Hepatocyte (in vitro differentiated cells): ENCODE results near the gene HMGXB3. TPM values are rescaled to one million over a fixed set of nuclear protein-coding genes. Genes with fewer than 3 reads are reported as not detected.
"Not testable (repeated sequence)": the region's sequence is repeated elsewhere in the genome, so short reads cannot be mapped to it uniquely, and the experiment has no call there.

Experiments
- DNase-seq: peaks from one replicate; pipeline ENCODE4 v3.0.0-alpha.2; 2016; ENCODE audit warnings: low spot score
- H2AFZ ChIP-seq: fragments of 200-600 bp; sonication (generic); 2 replicates; pipeline ENCODE4 v1.6.0; 2016; ENCODE audit warnings: antibody characterized with exemption, mild to moderate bottlenecking
- H3K27ac ChIP-seq: fragments of 200-600 bp; sonication (generic); 2 replicates; pipeline ENCODE4 v1.5.1; 2016; ENCODE audit warnings: mild to moderate bottlenecking
- H3K27me3 ChIP-seq: fragments of 200-600 bp; sonication (generic); 2 replicates; pipeline ENCODE4 v1.6.1; 2016
- H3K36me3 ChIP-seq: fragments of 200-600 bp; sonication (generic); replicated peaks from 2 replicates; pipeline ENCODE4 v1.5.1; 2016; ENCODE audit warnings: low read depth; ENCODE audit not compliant: insufficient read depth
- H3K4me1 ChIP-seq: fragments of 200-600 bp; sonication (generic); 2 replicates; pipeline ENCODE4 v1.5.1; 2016; ENCODE audit warnings: mild to moderate bottlenecking, moderate library complexity; ENCODE audit not compliant: insufficient read depth
- H3K4me2 ChIP-seq: fragments of 200-600 bp; sonication (generic); 2 replicates; pipeline ENCODE4 v1.6.0; 2016
- H3K4me3 ChIP-seq: fragments of 200-600 bp; sonication (generic); 2 replicates; pipeline ENCODE4 v1.5.1; 2016; ENCODE audit warnings: mild to moderate bottlenecking
- H3K79me2 ChIP-seq: fragments of 200-600 bp; sonication (generic); 2 replicates; pipeline ENCODE4 v1.6.0; 2017; ENCODE audit warnings: mild to moderate bottlenecking
- H3K9me2 ChIP-seq: fragments of 200-600 bp; sonication (generic); replicated peaks from 2 replicates; pipeline ENCODE4 v1.6.0; 2017; ENCODE audit warnings: mild to moderate bottlenecking; ENCODE audit not compliant: insufficient read depth
- H3K9me3 ChIP-seq: fragments of 200-600 bp; sonication (generic); 2 replicates; pipeline ENCODE4 v1.5.1; 2016; ENCODE audit warnings: low read depth, mild to moderate bottlenecking
- H4K20me1 ChIP-seq: fragments of 200-600 bp; sonication (generic); 2 replicates; pipeline ENCODE4 v1.6.0; 2016; ENCODE audit warnings: mild to moderate bottlenecking; ENCODE audit not compliant: insufficient read depth, poor library complexity, severe bottlenecking
- EZH2 ChIP-seq: fragments of 200-600 bp; sonication (generic); IDR thresholded peaks from 2 replicates; pipeline ENCODE4 v1.6.1; 2016; ENCODE audit warnings: antibody characterized with exemption, mild to moderate bottlenecking, borderline replicate concordance
- EZH2phosphoT487 ChIP-seq: fragments of 200-600 bp; sonication (generic); IDR thresholded peaks from one replicate; pipeline ENCODE4 v1.6.1; 2018; ENCODE audit warnings: antibody characterized with exemption, mild to moderate bottlenecking, low read depth, moderate library complexity; ENCODE audit not compliant: unreplicated experiment, severe bottlenecking
- WGBS: methylation state at CpG from one replicate; pipeline ENCODE4 v1.1.6; 2016; ENCODE audit warnings: low lambda C conversion rate; ENCODE audit errors: missing lambda C conversion rate; 5-methylcytosine and 5-hydroxymethylcytosine counted together
- polyA plus RNA-seq: library from polyadenylated mRNA; unstranded; fragments of >200 nt; fragmentation: Nextera tagmentation; extraction: Ambion mirVana; gene quantifications from 2 replicates; pipeline ENCODE4 v1.2.1, GENCODE V29; 2016
- total RNA-seq: library from RNA; depleted of rRNA; stranded (reverse); fragments of >200 nt; gene quantifications from 2 replicates; pipeline ENCODE4 v1.2.3, GENCODE V29; 2014
- TF ChIP-seq, protein P1 (sequence below): fragments of 200-600 bp; sonication (generic); IDR thresholded peaks from 2 replicates; pipeline ENCODE4 v1.5.1; 2016; ENCODE audit warnings: antibody characterized with exemption, mild to moderate bottlenecking; ENCODE audit not compliant: poor library complexity

Gene HMGXB3
- total and polyA plus RNA-seq, 2 experiments from 2014 or later, result 24.6 to 47.5 TPM

DNA sequence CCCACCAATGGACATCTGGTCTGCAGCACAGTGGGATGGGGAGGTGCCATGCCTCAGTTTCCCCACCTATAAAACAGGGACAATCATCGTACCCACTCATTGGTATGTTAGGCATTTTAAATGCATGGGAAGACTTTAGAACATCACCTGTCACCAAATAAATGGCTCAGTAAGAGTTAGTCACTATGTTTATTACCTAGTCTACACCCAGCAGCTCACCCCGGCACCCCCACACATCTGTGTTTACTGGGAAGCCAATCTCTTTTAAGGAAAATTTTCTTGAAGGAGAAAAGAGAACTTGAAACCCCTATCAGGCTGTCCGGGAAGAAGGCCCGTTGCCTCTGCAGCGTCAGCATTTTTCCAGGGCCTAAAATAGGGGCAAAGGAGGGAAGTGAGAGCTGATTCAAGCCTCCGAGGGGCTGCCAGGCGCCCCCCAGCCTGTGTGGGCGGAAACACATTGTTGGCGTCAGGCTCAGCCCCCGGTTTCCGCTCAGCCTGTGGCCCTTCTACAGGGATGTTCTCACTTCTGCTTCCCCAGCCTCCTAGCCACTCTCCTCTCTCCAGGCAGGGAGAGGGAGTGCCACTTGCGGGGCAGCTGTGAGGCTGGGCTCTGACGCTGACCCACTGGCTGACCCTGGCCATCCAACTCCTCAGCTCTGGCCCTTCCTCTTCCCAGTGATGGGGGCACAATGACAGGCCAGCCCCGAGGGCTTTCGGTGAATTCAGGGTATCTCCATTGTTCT, 81.2 kb downstream of the HMGXB3 start:
- DNase-seq, result peak; percentile 35
- peak overlapping the region; percentile 46 for H3K27ac ChIP-seq

DNA sequence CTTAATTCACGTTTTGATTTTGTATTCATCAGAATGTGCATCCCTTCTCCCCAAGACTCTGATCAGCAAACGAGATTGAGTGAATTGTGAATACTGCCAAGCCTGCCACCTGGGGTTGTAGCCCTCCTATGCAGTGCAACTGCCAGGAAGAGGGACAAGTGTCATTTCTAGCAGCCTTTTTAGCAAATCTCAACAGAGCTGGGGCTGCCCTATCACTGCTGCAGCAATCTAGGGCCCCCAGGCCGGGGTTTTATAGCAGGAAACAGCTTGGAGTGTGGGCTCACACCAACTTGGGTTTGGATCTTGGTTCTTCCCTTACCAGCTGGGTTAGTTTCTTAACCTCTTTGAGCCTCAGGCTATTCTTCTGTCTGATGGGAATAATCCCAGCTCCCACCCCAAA, 81.8 kb downstream of the HMGXB3 start:
- H3K9me3 ChIP-seq, result no peaks in the 10 kb centered on the region
- H3K9me2 ChIP-seq, result no peaks in the 10 kb centered on the region
- H3K4me1 ChIP-seq, result peaks cover 5% of the 10 kb centered on the region
- H3K4me3 ChIP-seq, result no peak overlapping the region
- no peak overlapping the region for H2AFZ ChIP-seq
- no peak overlapping the region for H3K4me2 ChIP-seq
- DNase-seq, result no peak
- TF ChIP-seq EZH2 (no peak), EZH2phosphoT487 (no peak)
- TF ChIP-seq, protein P1, sequence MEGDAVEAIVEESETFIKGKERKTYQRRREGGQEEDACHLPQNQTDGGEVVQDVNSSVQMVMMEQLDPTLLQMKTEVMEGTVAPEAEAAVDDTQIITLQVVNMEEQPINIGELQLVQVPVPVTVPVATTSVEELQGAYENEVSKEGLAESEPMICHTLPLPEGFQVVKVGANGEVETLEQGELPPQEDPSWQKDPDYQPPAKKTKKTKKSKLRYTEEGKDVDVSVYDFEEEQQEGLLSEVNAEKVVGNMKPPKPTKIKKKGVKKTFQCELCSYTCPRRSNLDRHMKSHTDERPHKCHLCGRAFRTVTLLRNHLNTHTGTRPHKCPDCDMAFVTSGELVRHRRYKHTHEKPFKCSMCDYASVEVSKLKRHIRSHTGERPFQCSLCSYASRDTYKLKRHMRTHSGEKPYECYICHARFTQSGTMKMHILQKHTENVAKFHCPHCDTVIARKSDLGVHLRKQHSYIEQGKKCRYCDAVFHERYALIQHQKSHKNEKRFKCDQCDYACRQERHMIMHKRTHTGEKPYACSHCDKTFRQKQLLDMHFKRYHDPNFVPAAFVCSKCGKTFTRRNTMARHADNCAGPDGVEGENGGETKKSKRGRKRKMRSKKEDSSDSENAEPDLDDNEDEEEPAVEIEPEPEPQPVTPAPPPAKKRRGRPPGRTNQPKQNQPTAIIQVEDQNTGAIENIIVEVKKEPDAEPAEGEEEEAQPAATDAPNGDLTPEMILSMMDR, result no peak
- no peaks in the 10 kb centered on the region for H3K79me2 ChIP-seq
- no peaks in the 10 kb centered on the region for H3K36me3 ChIP-seq
- WGBS, result 59% methylated on average over 3 of the region's 3 CpGs
- H3K27ac ChIP-seq, result no peak overlapping the region
- no peaks in the 10 kb centered on the region for H3K27me3 ChIP-seq
- H4K20me1 ChIP-seq, result no peaks in the 10 kb centered on the region

More for the DNA sequence above, 81.2 kb downstream of the HMGXB3 start:
- Histone ChIP-seq H3K4me1 (peaks cover 5% of the 10 kb centered on the region), H3K4me3 (no peak overlapping the region), H3K4me2 (no peak overlapping the region), H3K36me3 (no peaks in the 10 kb centered on the region), H3K9me3 (no peaks in the 10 kb centered on the region), H3K79me2 (no peaks in the 10 kb centered on the region), H4K20me1 (no peaks in the 10 kb centered on the region), H3K9me2 (no peaks in the 10 kb centered on the region), H3K27me3 (no peaks in the 10 kb centered on the region), H2AFZ (no peak overlapping the region)
- no peak for TF ChIP-seq EZH2
- TF ChIP-seq, protein P1, result no peak
- TF ChIP-seq EZH2phosphoT487, result no peak
- WGBS, result 34% methylated on average over 15 of the region's 15 CpGs

DNA sequence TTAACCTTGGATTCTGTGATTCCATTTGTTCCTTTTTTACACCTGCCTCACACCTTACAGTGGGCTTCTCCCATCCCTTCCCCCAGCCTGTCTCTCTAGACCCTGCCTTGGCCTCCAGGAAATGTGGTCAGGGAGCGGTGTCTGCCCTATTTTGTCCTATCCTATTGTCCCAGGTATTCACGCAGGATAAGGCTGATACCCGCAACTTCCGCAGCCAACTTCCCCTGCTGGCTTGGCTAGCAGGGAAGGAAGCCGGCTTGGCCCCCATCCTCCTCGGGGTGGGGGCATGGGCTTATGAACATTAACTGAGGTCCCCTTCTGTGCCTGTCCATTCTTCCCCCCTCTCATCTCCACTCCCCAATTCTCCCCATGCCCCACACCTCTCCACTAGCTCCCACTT, 82.3 kb downstream of the HMGXB3 start:
- TF ChIP-seq EZH2phosphoT487 (no peak), EZH2 (no peak)
- TF ChIP-seq, protein P1, result no peak
- Histone ChIP-seq H2AFZ (no peak overlapping the region), H3K4me1 (peaks cover 5% of the 10 kb centered on the region), H3K4me3 (no peak overlapping the region), H3K4me2 (no peak overlapping the region), H3K27me3 (no peaks in the 10 kb centered on the region), H3K27ac (no peak overlapping the region), H4K20me1 (no peaks in the 10 kb centered on the region), H3K79me2 (no peaks in the 10 kb centered on the region), H3K9me2 (no peaks in the 10 kb centered on the region), H3K36me3 (no peaks in the 10 kb centered on the region), H3K9me3 (no peaks in the 10 kb centered on the region)
- DNase-seq, result no peak
- 79% methylated on average over 6 of the region's 6 CpGs for WGBS

DNA sequence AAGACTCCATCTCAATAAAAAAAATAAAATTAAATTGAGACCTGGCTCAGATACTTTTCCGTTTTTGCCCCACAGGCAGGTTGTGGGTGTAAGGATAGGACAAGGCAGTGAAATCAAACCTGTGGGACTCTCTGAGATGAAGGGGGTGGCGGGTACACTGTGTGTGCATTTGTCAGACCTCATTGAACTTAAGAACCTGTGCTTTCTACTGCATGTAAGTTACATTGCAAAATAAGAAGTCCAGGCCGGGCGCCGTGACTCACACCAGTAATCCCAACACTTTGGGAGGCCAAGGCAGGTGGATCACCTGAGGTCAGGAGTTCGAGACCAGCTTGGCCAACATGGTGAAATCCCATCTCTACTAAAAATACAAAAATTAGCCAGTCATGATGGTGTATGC, 84.2 kb downstream of the HMGXB3 start:
- not testable (repeated sequence) for H3K4me3 ChIP-seq, H3K27me3 ChIP-seq, H3K4me1 ChIP-seq, H3K79me2 ChIP-seq, H3K4me2 ChIP-seq, H3K9me2 ChIP-seq, DNase-seq, H2AFZ ChIP-seq, H4K20me1 ChIP-seq, H3K9me3 ChIP-seq, H3K27ac ChIP-seq, H3K36me3 ChIP-seq
- WGBS, result 95% methylated on average over 6 of the region's 6 CpGs
